Measurements from ENCODE around the gene KEL.

Gene KEL

DNA sequence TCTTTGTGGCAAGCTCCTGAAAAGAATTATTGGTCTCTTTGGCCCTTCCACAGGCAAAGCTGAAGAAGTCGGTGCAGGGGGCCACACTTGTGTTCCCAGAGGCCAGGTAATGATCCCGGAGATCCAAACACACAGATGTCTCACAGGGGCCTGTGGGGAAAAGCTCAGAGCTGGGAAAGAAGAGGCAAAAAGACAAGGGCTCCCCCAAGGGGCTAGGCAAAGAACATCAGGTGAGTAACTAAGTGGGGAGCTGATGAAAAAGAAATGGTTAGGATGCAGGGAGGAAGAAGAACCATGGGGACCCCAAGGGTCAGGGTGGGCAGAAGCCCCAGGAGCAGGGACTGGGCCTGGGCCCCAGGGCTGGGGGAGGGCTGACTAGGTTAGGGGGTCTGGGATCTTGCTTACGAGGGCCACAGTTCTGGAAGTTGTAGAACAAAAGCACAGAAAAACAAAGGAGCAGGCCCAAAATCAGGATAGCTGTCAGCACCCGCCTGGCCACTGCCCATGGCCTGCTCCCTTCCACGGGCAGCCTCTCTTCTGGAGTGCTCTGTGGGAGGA lies 1.1 kb downstream of the KEL start:
- no peak for DNase-seq

DNA sequence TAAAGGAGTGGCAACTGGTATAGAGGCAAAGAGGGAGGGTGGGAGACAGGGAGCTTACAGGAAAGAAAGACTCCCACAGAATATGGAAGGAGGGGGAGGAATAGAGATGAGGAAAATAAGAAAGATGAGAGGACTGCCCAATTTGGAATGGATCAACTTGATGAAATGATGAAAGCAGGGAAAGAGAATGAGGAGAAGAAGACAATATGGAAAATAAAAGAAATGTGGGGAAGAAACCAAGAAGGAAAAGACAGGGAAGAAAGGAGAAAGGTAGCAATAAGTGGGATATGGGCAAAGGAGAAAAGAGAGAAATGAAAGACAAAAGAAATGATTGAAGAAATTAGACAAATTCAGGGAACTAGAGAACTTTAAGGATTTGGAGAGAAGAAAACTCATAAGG lies 3.0 kb downstream of the KEL start:
- DNase-seq = no peak

DNA sequence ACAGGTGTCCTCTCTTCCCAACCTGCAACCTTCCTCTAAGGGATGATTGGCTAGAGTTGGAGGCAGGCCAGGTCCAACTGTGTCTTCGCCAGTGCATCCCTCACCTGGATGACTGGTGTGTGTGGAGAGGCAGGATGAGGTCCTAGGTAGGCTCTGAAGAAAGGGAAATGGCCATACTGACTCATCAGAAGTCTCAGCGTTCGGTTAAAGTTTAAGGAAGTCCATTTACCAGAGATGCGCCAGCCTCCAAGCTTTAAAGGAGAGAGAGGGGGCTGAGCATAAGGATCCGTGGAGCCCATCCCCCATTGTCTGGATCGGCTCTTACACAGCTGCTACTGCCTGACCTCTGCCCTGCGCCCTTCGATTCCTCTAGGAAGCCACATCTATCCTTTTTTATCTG lies 4.4 kb downstream of the KEL start:
- no peak for DNase-seq

DNA sequence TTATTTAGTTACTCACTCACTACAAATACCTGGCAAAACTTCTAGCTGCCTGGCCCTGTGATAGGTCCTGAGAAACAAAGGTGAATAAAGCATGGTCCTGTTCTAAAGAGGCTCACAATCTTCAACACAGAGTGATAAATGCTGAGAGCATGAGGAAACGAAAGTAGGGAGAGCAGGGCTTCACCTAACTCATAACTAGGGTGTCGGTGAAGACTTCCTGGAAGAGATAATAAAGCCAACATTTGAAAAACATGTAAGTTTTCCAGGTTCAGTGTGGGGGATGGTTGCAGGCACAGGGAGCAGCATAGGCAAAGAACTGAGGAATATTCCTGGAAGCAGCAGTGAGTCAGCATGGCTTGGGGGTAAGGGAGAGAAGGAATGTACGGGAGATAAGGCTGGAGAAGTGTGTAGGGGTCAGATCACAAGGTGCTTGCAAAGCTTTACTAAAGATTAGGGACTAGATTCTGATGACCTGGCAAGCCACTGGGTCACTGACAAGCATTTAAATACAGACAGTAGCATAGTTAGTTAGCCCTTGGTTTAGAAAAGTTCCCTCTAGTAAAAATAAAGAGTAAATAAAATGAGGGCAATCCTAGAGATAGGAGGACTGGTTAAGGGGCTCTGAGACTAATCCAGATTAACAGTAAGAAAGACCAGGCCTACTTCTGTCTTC lies 5.1 kb downstream of the KEL start:
- no peak for DNase-seq

DNA sequence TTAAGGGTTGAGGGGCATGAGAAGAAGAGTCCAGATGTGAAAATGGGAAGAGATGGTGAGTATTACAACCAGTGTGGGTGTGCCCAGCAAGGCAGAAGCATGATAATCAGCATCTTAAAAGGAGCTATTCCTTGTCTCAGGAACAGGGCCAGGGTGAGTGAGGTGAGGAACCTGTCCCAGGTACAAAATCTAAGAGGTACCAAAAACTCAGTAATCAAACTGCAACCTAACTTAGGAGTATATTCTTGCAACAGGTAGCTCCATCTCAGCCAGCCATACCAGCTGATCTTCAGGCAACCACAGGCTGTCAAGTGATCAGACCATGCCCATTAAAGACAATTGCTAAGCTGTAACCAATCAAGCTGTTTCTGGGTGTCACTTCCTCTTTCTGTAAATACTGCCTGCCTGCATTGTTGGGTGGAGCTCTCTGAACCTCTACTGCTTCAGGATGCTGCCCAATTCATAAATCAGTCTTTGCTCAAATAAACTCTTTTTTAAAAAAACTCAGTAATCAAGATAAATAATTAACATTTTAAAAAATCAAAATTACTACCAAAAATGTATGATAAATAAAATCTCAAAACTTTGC lies 7.4 kb downstream of the KEL start:
- DNase-seq = no peak

DNA sequence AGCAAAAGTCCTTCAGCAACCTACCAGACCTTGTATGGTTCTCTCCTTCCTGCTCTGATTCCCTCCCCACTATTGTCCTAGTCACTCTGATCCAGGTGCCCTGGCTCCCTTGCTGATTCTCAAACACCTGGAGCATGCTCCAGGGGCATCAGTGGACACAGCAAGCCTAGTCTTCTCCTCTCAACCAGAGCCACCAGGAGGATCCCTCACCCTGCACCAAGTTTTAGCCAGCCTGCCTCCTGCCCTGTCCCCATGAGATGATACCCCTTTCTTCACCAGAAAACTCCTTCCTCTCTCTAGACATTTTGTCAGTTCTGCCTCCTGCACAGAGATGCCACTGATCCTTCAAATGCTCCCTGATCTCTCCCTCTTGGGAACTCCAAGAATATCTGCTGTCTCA lies 11.9 kb downstream of the KEL start:
- DNase-seq = no peak

DNA sequence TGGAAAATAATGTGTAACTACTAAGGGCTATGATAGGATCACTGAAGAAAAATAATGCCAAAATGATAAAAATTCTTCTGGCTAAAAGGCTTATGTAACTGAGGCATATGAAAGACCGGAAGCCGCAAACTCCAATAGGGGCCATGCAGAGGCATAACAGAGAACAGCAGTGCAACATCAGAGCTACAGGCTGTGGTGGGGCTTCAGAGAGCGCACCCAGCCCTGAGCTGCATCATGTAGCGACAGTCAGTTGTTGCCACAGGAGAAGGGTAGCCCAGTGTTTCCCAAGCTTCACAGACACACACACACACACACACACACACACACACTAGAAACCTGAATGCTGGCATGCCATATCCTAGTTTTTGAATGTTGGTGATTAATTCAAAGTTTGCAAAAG lies 13.6 kb downstream of the KEL start:
- DNase-seq = no peak

DNA sequence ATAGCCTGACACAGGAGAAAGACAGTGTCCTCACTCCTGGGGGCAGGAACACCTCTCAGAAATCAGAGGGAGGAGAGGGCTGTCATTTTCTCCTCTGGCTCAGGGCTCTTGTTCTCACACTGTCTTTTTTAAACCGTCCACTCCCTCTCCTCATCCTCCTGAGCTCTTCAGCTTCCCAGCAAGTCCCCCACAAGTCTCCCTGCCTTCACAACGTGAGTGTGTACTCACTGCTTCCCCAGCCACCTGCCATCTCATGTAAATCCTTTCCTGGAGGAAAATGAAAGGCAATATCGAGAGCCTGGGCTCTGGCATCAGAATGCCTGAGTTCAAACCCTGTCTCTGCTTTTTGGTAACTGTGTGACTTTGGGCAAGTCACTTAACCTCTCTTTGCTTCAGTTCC lies 17.2 kb downstream of the KEL start:
- DNase-seq = no peak

DNA sequence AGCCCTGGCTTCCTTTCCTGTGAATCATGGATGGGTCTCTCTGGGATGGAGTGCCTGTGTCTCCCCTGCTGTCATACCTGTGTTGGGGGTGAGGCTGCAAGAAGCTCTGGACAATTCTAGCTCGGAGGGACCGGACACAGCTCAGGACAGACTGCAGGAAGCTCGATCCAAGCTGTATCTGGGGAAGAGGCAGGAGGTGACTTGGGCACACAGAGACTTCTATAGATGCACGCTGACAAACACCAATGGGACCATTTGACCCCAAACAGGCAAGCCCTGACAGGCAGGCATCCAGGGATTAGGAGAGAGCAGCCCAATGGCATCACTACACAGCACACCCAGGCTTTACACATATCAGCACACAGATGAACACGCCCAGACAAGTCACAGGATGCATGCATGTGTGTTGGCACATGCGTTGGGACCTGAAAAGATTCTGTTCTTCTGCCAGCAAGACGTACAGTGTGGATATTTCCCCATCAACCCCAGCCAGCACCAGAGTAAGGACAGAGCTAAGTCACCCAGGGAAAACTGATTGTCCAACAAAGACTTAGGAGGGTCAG lies 18.4 kb downstream of the KEL start:
- no peak for DNase-seq

DNA sequence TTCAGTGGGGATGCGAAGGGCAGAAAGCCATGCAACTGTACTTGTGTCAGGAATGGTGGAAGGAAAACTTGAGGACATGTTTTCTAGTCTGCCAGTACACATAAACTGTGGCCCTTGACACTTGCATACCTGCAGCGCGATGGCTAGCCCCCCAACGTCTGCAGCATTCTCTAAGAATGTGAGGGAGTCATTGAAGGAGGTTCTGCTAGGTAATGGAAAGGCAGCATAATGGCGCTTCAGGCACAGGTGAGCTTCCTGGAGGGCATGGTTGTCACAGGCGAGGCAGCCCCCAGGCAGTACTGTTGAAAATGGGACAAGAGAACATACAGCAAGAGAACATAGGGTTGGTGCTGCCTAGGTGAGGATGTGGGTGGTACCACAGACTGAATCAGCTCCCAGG lies 19.4 kb downstream of the KEL start:
- no peak for DNase-seq

DNA sequence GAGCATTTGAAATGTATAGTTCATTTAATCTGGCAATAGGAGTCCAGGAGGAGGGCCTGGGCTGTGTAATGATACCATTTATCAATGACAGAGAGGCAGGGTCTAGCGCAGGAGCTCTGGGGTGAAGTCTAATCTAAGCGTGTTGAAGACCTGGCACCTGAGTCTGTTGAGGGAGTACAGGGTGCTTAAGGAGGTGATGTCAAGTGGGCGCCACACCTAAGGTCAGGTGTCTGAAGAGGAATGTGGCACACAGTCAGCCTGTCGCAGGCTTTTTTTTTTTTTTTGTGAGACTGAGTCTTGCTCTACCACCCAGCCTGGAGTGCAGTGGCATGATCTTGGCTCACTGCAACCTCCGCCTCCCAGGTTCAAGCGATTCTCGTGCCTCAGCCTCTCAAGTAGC lies 20.6 kb downstream of the KEL start:
- DNase-seq = no peak

DNA sequence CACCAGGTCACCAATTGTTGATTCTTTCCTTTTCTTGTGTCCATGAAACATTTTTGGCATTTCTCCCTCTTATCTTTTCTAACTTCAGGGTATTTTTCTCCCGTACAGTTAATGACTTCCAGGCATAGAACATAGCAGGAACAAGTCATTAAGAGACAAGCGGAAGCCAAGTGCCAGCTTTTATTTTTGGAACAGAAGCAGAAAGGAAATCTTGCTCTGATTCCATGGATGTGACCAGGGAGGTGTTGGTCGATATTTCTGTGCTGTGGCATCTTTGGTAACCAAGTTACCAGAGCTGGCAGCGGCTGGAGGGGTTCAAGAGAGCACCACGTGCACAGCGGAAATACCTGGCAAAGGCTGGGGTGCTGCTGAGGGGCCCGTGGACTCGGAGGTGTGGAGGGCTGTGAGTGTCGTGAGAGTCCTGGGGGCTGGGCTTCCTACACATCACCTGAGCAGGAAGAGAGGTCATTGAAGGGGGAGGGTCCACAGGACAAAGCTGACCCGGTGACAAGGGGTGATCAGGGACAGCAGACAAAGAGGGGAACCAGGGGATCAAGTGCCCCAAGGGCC lies 21.1 kb downstream of the KEL start:
- no peak for DNase-seq

DNA sequence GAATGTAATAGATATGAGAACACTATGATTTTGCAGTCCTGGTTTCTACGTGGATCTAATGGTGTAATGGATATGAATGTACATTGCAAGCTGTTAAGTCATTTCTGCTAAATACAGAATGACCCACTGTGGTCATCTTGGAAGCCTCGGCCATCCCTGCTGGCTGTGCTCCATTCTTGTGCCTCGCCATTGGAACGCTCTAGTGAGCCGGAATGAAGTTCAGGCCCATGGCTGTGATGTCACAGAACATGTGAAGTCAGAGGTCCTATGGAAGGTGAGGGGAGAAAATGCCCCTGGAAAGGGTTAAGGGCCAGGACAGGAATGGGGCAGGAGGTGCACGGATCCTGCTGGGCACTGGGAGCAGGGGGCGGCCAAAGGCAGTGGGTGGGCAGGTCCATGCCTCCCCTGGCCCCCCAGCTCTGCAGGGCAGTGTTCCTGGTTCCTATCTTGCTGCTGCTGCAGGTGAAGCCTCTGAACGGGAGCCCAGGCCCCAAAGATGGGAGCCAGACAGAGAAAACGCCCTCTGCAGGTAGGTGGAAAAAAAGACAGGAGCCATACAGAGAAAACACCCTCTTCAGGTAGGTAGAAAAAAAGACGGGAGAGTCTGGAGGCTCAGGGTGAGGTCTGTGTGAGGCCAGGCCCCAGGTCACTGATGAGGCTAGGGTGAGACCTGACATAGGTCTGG lies 22.8 kb downstream of the KEL start, which contains the start of gene LLCFC1:
LLCFC1 (plus strand) TSS at position 259 of the 685 bp plus-strand sequence; CDS start at position 397, 138 bp downstream.
- no peak for DNase-seq

DNA sequence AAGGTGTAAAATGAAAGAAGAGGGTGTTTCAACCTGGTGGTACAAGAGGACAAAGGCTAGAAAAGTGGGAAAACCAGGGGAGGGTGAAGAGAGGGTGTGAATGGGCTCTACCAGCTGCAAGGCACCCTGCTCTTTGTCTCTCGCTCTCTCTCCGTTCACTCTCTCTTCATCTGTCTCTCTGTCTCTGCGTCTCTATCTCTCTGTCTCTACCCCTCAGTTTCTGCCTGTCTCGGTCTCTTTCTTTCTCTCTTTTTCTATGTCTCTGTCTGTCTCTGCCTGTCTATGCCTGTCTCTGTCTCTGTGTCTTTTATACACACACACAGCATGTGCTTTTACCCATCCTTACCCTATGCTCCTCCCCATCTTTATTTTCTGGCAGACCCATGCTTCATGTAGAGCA lies 23.6 kb downstream of the KEL start:
- no peak for DNase-seq

DNA sequence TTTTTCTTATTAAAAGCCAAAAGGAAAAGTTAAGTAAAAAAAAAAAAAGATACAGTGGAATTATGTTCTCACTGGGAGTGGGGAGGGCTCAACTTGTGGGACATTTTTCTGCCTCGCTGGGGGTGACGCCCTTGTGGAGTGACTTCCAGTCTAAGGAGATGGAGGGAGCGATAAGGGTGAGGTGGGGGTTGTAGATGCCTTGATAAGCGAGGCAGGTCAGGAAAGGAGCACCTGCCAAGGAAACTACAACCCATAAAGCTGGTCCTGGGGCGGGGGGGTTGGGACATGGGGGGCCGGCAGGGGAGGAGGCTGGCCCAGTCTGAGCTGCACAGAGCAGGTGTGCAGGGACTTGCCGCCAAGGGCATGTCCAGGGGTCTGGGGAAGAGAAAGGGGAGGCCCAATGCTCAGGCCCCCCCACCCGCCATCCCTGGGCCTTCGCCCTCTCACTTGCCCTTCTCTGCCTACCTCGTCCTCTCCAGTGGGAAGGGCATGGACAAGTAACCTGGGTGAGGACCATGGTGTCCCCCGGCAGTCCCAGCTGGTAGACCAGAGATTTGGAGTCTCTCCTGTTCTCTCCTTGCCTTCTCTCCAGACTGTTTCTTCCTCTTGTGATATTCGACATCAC lies 26.1 kb downstream of the KEL start:
- DNase-seq = no peak

DNA sequence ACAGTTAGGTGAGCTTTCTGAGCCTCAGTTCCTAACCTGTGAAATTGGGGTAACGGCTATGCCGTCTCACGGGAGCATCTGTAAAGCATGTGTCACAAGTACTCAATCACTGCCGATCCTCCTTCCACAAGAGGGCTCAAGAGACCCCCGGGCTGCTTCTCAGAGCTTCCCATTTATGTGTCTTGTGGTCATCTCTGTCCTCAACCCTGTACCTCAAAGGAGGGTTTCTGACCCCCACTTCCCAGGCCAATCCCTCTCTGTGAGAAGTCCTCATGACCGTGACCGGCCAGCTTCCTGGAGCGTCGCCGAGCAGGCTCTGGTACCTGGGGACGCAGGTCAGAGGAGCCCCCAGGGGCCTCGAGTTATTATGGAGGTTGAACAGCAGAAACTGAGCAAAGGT lies 28.1 kb downstream of the KEL start:
- DNase-seq = no peak

DNA sequence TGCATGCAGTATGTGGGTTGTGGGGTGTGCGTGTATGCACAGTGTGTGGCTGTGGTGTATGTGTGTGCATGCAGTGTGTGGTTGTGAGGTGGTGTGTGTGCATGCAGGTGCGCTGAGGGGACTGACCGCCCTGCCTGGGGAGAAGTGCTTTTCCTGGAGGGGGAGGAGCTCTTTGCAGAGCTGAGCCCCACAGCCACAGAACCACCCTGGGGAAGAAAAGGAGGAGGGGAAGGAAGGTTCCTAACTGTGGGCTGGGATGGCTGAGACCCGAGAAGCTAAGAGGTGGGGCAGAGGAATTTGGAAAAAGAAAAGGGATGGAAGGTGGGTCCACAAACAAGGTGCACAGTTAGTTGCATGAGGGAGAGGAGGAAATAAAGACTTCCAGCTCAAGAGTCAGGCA lies 28.5 kb downstream of the KEL start, which contains the start of gene TRPV5:
TRPV5 (minus strand) TSS at position 123 of the 400 bp plus-strand sequence. CDS start 287 bp downstream, outside the sequence.
- no peak for DNase-seq

DNA sequence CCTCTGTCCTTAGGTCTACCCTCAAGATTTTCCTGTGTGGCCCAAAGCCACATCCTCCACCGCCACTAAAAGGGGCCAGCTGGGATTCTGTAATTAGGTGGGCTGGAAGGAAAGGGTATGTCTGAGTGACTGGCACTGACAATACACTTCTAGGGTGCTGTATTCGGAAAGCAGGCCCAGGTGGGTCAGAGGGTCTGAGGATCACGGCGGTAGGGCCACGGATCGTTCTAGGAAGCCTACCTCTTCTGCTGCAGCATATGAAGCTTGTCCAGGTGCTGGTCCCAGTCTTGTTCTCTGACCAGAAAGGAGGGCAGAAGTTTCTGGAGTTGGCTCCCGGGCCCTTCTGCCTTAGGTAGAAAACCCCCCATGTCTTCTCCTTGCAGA lies 29.1 kb downstream of the KEL start:
- DNase-seq = no peak

DNA sequence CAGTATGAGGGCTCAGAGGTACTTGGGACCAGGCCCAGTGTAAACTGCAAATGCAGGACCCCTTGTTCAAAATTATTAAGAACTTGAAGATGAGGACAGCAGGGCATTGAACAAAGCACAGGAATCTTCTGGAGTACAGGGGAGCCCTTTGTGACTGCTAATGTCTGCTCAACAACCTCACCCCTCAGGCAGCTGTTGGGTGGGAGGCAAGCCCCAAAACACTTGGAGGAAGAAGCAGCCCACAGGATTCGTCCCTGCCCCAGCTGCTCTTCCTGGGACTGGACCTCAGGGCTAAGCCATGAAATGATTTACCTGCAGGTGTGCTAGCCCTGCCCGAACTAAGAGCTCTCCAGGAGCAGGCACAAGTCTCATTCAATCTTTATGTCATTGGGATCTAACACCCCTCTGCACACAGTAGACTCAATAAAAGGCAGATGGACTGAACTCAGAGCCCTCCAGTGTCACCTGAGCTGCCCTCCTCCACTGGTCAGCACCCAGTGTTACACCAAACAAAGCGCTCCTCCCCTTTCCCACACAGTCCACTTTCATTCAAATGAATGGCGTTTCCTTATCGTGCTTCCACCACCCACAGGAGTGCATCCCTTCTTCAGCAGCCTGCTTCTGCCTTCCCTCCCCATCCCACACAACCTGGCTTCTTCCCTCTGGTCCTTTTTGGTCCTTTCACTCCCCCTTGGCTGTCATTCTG lies 29.6 kb downstream of the KEL start:
- DNase-seq = no peak

DNA sequence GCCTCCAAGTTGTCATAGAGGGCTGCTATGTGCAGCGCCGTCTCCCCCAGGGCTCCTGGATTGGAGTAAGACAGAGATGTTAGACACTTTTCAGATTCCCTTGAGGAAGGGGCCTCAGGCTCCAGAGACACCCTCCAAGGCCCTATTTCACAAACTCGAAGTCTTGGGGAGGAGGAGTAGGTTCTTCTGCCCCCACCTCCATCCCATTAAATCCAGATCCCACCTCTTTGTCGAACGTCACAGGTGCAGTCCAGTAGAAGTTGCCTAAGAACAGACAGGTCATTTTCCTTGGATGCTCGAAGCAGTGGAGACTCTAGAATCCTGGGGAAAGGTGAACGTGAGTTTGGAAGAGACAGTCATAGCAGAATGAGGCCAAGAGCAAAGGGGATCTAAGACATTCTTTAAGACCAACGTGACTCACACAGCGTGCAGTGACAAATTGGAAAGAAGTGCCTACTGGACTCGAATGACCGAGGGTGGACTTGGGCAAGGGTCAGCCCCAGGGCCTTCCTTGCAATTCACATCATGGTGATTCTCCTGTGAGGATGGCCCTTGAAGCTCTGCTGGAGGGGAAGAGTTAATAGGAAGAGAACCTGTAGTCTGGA lies 31.9 kb downstream of the KEL start:
- no peak for DNase-seq

DNA sequence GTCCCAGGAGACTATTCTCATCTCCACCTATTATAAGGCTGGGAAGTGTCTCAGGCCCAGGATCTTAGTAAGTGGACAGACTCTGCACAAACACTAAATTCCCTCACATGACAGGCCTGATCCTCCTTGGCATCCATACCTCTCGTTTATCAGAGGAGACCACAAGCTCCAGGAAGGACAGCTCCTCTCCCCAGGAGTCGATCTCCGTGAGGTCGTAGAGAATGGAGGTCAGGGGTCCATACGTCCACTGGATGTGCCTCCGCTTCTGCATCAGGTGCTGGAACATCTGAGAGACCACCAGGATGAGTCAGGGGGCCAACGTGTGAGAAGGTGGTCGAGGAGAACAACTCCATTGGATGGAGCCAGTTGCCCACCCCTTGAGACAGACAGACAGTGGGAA lies 34.2 kb downstream of the KEL start:
- DNase-seq = no peak
